Ishikawa (cell line): ENCODE measurements around the gene RAI1.

Experiments used
- CEBPB ChIP-seq: IDR thresholded peaks from 2 replicates; pipeline ENCODE4 v1.6.1; 2012
- CREB1 ChIP-seq: IDR thresholded peaks from 2 replicates; pipeline ENCODE4 v1.6.1; 2012; ENCODE audit warnings: low read depth
- EGR1 ChIP-seq: IDR thresholded peaks from 2 replicates; pipeline ENCODE4 v1.6.1; 2012
- EP300 ChIP-seq: IDR thresholded peaks from 2 replicates; pipeline ENCODE4 v1.6.1; 2012; ENCODE audit warnings: borderline replicate concordance
- FOXM1 ChIP-seq: IDR thresholded peaks from 2 replicates; pipeline ENCODE4 v1.6.1; 2012; ENCODE audit warnings: low read depth, borderline replicate concordance
- MAX ChIP-seq: IDR thresholded peaks from 2 replicates; pipeline ENCODE4 v1.6.1; 2012
- NFIC ChIP-seq: IDR thresholded peaks from 2 replicates; pipeline ENCODE4 v1.6.1; 2012
- RAD21 ChIP-seq: IDR thresholded peaks from 2 replicates; pipeline ENCODE4 v1.6.1; 2012; ENCODE audit warnings: low read depth
- REST ChIP-seq: IDR thresholded peaks from 2 replicates; pipeline ENCODE4 v1.6.1; 2012; ENCODE audit warnings: low read depth, mild to moderate bottlenecking
- TAF1 ChIP-seq: IDR thresholded peaks from 2 replicates; pipeline ENCODE4 v1.6.1; 2012; ENCODE audit warnings: low read depth, mild to moderate bottlenecking
- TCF12 ChIP-seq: IDR thresholded peaks from 2 replicates; pipeline ENCODE4 v1.6.1; 2012; ENCODE audit warnings: low read depth
- TEAD4 ChIP-seq: IDR thresholded peaks from 2 replicates; pipeline ENCODE4 v1.6.1; 2012
- USF1 ChIP-seq: IDR thresholded peaks from 2 replicates; pipeline ENCODE4 v1.6.1; 2012
- YY1 ChIP-seq: IDR thresholded peaks from 2 replicates; pipeline ENCODE4 v1.6.1; 2012; ENCODE audit warnings: low read depth
- ZBTB7A ChIP-seq: IDR thresholded peaks from 2 replicates; pipeline ENCODE4 v1.6.1; 2012; ENCODE audit warnings: low read depth

The RAI1 gene

GRCh38 chr17:17719199-17719940 lies 38.1 kb downstream of the RAI1 start:
- TF ChIP-seq EGR1 (no peak), CEBPB (no peak), TEAD4 (no peak), RAD21 (no peak), ZBTB7A (no peak), CREB1 (no peak), EP300 (no peak), TAF1 (no peak), MAX (no peak), REST (no peak), FOXM1 (no peak)

- TF ChIP-seq CREB1 = no peak
- no peak for TF ChIP-seq ZBTB7A
- no peak for TF ChIP-seq EP300
- no peak for TF ChIP-seq TAF1
- no peak for TF ChIP-seq USF1
- TF ChIP-seq TCF12 = no peak
- TF ChIP-seq RAD21 = no peak
- no peak for TF ChIP-seq FOXM1
- TF ChIP-seq CEBPB = no peak
- TF ChIP-seq MAX = no peak
Measured at GRCh38 chr17:17719966-17720543, 38.8 kb downstream of the RAI1 start.

- TF ChIP-seq EGR1 (no peak), CEBPB (no peak), NFIC (no peak)
Measured at GRCh38 chr17:17721140-17721668, 39.9 kb downstream of the RAI1 start.

- TF ChIP-seq RAD21 (no peak), USF1 (no peak), CREB1 (no peak), EGR1 (no peak), TAF1 (no peak), REST (no peak), CEBPB (no peak)
Measured at GRCh38 chr17:17722081-17722905, 41.0 kb downstream of the RAI1 start.

- TF ChIP-seq REST (no peak), USF1 (no peak), CREB1 (no peak), EP300 (no peak), TCF12 (no peak), ZBTB7A (no peak), CEBPB (no peak), FOXM1 (no peak), YY1 (no peak), MAX (no peak), NFIC (no peak), TEAD4 (no peak), TAF1 (no peak), RAD21 (no peak), EGR1 (no peak)
Measured at GRCh38 chr17:17722906-17723353, 41.7 kb downstream of the RAI1 start.
